Tibial nerve (tissue), 4 donors: ENCODE results near the gene OTX1. TPM values are rescaled to one million over a fixed set of nuclear protein-coding genes. Genes with fewer than 3 reads are reported as not detected.
"Not testable (repeated sequence)": the region's sequence is repeated elsewhere in the genome, so short reads cannot be mapped to it uniquely, and the experiment has no call there.

Source experiments
- DNase-seq, 2 donors: peaks; one replicate each; pipeline ENCODE4 v3.0.0-alpha.2; 2019; ENCODE audit warnings: low spot score in 2 of 2
- H3K27ac ChIP-seq, 4 donors: fragments of 200-600 bp; sonication (generic) in 3 of 4; one replicate each; pipeline ENCODE4 v1.5.1; 2017 to 2019; ENCODE audit warnings: mild to moderate bottlenecking in 1 of 4
- H3K27me3 ChIP-seq, 2 donors: fragments of 200-600 bp; sonication (generic) in 1 of 2; one replicate each; pipeline versions ENCODE4 v1.5.1 to v1.6.0; 2017 to 2019
- H3K36me3 ChIP-seq, 3 donors: fragments of 200-600 bp; sonication (generic); one replicate each; pipeline ENCODE4 v1.5.1; 2018 to 2019
- H3K4me1 ChIP-seq, 4 donors: fragments of 200-600 bp; sonication (generic) in 3 of 4; one replicate each; pipeline ENCODE4 v1.5.1; 2017 to 2019
- H3K4me3 ChIP-seq, 4 donors: fragments of 200-600 bp; sonication (generic) in 3 of 4; one replicate each; pipeline ENCODE4 v1.5.1; 2017 to 2019; ENCODE audit warnings: mild to moderate bottlenecking in 1 of 4, moderate library complexity in 1 of 4
- H3K9me3 ChIP-seq, 4 donors: fragments of 200-600 bp; sonication (generic) in 3 of 4; one replicate each; pipeline ENCODE4 v1.5.1; 2017 to 2019
- EP300 ChIP-seq, 2 donors: sonication (generic); formaldehyde crosslinking; IDR thresholded peaks; one replicate each; pipeline ENCODE4 v1.6.1; 2017; ENCODE audit warnings: antibody characterized with exemption in 2 of 2, mild to moderate bottlenecking in 1 of 2
- POLR2A ChIP-seq, 2 donors: fragments of 450-650 bp; IDR thresholded peaks; one replicate each; pipeline ENCODE4 v1.6.1; 2017; ENCODE audit warnings: antibody characterized with exemption in 2 of 2, mild to moderate bottlenecking in 2 of 2, moderate library complexity in 2 of 2
- WGBS, 2 donors: methylation state at CpG; one replicate each; pipeline ENCODE4 v1.1.5; 2018; 5-methylcytosine and 5-hydroxymethylcytosine counted together
- total RNA-seq, 4 donors: library from RNA; depleted of rRNA; stranded (reverse); fragments of >200 nt; gene quantifications; one replicate each; pipeline ENCODE4 v1.1.0, GENCODE V29; 2016
- TF ChIP-seq, protein P1 (sequence below), 5 experiments: fragments of 200-600 bp in 3 of 5; fragments of 450-650 bp in 2 of 5; sonication (generic) in 3 of 5; IDR thresholded peaks; one replicate each; pipeline ENCODE4 v1.5.1; 2016 to 2019; ENCODE audit warnings: antibody characterized with exemption in 5 of 5, mild to moderate bottlenecking in 3 of 5, moderate library complexity in 2 of 5

OTX1 gene
- total RNA-seq, 4 donors from 2014 or later: not detected

DNA sequence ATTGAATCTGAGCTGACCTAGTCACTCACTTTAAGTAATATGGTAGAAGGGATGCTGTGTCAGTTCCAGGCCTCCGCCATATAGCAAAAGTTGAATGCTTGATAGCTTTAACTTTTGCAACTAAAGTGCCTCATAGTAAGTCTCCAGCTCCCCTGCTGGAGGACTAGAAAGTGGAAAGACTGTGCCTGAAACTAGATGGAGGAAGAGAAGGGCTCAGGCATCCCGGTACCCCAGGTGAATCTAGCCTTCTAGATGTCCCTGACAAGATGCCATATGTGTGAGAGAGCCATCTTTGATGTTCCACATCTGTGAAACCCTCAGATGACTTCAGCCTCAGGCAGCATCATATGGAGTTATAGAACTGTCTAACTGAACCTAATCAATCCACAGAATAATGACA is 21.0 kb downstream of the OTX1 start:
- no peak overlapping the region for H3K27ac ChIP-seq
- DNase-seq: no peak
- TF ChIP-seq EP300 (IDR thresholded peaks at IDR 0.05): no peak
- TF ChIP-seq POLR2A (IDR thresholded peaks at IDR 0.05): no peak
- TF ChIP-seq, protein P1, sequence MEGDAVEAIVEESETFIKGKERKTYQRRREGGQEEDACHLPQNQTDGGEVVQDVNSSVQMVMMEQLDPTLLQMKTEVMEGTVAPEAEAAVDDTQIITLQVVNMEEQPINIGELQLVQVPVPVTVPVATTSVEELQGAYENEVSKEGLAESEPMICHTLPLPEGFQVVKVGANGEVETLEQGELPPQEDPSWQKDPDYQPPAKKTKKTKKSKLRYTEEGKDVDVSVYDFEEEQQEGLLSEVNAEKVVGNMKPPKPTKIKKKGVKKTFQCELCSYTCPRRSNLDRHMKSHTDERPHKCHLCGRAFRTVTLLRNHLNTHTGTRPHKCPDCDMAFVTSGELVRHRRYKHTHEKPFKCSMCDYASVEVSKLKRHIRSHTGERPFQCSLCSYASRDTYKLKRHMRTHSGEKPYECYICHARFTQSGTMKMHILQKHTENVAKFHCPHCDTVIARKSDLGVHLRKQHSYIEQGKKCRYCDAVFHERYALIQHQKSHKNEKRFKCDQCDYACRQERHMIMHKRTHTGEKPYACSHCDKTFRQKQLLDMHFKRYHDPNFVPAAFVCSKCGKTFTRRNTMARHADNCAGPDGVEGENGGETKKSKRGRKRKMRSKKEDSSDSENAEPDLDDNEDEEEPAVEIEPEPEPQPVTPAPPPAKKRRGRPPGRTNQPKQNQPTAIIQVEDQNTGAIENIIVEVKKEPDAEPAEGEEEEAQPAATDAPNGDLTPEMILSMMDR (IDR thresholded peaks at IDR 0.05): no peak

DNA sequence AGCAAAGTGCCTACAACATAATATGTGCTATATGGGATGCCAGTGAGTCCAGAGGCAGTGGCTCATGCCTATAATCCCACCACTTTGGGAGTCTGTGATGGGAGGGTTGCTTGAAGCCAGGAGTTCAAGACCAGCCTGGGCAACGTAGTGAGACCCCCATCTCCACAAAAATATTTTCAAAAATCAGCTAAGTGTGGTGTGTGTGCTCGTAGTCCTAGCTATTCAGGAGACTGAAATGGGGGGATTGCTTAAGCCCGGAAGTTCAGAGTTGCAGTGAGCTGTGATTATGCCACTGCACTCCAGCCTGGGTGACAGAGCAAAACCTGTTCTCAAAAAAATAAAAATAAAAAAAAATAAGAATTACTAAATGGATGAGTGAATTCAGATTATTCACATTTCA is 23.4 kb downstream of the OTX1 start:
- H3K27ac ChIP-seq: no peak overlapping the region
- H3K27me3 ChIP-seq: peaks cover 0 to 3% of the 10 kb centered on the region in 2 donors
- TF ChIP-seq, protein P1 (IDR thresholded peaks at IDR 0.05): no peak
- TF ChIP-seq EP300 (IDR thresholded peaks at IDR 0.05) (no peak), POLR2A (IDR thresholded peaks at IDR 0.05) (no peak)
- H3K9me3 ChIP-seq: no peaks in the 10 kb centered on the region
- no peaks in the 10 kb centered on the region for H3K36me3 ChIP-seq
- 80 to 94% methylated on average over 3 of the region's 3 CpGs for WGBS, 2 donors
- H3K4me3 ChIP-seq: no peak overlapping the region
- no peak for DNase-seq
- no peaks in the 10 kb centered on the region for H3K4me1 ChIP-seq

More for the DNA sequence above, 21.0 kb downstream of the OTX1 start:
- 80 to 86% methylated on average over 2 of the region's 2 CpGs for WGBS, 2 donors
- Histone ChIP-seq H3K27me3 (peaks cover 0 to 21% of the 10 kb centered on the region in 2 donors), H3K4me1 (no peaks in the 10 kb centered on the region), H3K4me3 (no peak overlapping the region), H3K9me3 (no peaks in the 10 kb centered on the region), H3K36me3 (no peaks in the 10 kb centered on the region)

DNA sequence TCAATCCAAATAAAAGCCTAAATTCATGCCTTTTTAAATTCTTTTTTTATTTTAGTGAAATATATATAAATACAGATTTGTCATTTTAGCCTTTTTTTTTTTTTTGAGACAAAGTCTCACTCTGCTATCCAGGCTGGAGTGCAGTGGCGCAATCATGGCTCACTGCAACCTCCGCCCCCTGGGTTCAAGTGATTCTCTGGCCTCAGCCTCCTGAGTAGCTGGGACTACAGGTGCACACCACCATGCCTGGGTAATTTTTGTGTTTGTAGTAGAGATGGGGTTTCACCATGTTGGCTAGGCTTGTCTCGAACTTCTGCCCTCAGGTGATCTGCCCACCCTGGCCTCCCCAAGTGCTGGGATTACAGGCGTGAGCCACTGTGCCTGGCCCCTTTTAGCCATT is 23.8 kb downstream of the OTX1 start:
- WGBS, 2 donors: 74 to 85% methylated on average over 4 of the region's 4 CpGs
- not testable (repeated sequence) for H3K36me3 ChIP-seq, H3K27me3 ChIP-seq, H3K27ac ChIP-seq, H3K4me1 ChIP-seq, H3K9me3 ChIP-seq, DNase-seq, H3K4me3 ChIP-seq

DNA sequence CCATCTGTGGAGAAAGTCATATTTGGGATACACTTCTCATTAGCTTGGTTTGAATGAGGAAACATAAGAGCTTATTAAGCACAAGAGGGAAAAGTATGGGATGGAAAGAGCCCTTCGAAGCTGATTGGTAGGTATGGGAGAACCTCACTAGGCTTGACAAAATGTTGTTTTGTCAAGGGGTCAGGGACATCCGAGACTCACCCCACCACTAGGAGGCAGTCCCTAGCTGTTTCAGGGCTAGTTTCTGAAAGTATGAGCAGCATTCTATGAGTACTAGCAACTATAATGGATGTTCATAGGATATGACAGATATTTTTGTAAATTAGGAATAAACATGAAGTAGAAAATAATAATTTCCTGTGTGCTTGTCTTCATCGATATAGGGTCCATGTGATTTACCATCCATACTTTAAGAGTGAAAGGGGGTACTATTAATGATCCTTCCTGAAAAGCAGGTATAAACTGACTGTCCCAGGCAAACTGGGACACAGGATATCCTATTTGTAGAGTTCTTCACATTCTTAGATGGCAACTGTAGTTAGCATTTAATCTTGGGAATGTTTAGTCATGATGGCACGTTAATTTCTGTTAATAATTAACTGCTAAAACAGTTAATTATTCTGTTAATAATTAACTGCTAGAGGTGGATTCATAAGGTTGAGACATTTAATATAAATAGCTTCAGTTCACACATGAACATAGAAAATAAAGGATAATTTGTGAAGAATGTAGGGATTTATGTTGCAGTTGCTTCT is 28.4 kb downstream of the OTX1 start:
- TF ChIP-seq POLR2A (IDR thresholded peaks at IDR 0.05) (no peak), EP300 (IDR thresholded peaks at IDR 0.05) (no peak)
- TF ChIP-seq, protein P1 (IDR thresholded peaks at IDR 0.05): no peak
- Histone ChIP-seq H3K27me3 (no peaks in the 10 kb centered on the region), H3K4me3 (no peak overlapping the region), H3K36me3 (no peaks in the 10 kb centered on the region), H3K4me1 (no peaks in the 10 kb centered on the region), H3K9me3 (peaks cover 0 to 3% (median 0%) of the 10 kb centered on the region in 4 donors), H3K27ac (no peak overlapping the region)
- WGBS, 2 donors: 77 to 81% methylated on average over 4 of the region's 4 CpGs
- no peak for DNase-seq

DNA sequence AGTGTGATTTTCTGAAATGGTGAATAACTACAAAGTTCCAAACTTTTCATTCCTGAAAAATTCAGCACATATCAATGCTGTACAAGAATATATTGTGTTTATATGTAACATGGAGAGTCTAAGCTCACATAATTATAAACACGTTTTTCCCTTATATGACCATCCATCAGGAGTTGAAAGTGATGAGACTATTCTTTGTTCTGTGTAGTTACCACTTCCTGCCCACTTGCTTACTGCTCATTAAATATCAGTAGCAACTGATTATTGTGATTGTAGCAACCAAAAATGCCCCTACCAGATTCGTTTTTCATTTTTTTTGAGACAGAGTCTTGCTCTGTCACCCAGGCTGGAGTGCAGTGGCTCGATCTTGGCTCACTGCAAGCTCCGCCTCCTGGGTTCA is 30.8 kb downstream of the OTX1 start:
- DNase-seq: no peak
- peaks cover 0 to 3% (median 0%) of the 10 kb centered on the region in 4 donors for H3K9me3 ChIP-seq
- WGBS, 2 donors: 68 to 74% methylated on average over 4 of the region's 4 CpGs
- H3K27me3 ChIP-seq: no peaks in the 10 kb centered on the region
- no peaks in the 10 kb centered on the region for H3K4me1 ChIP-seq
- H3K4me3 ChIP-seq: no peak overlapping the region
- TF ChIP-seq POLR2A (IDR thresholded peaks at IDR 0.05): no peak
- TF ChIP-seq EP300 (IDR thresholded peaks at IDR 0.05): no peak
- TF ChIP-seq, protein P1 (IDR thresholded peaks at IDR 0.05): no peak
- no peaks in the 10 kb centered on the region for H3K36me3 ChIP-seq
- H3K27ac ChIP-seq: no peak overlapping the region
